Heart left ventricle (tissue), 13 donors: ENCODE measurements around the gene ST7.
"Not testable (repeated sequence)": the region's sequence is repeated elsewhere in the genome, so short reads cannot be mapped to it uniquely, and the experiment has no call there.

Experiments
- CTCF ChIP-seq, 12 donors: fragments of 200-600 bp; sonication (generic) in 4 of 12; IDR thresholded peaks; one replicate each; pipeline versions ENCODE4 v1.5.0 to v1.8.0; 2018 to 2022; ENCODE audit warnings: antibody characterized with exemption in 12 of 12, mild to moderate bottlenecking in 5 of 12
- POLR2A ChIP-seq, 2 donors: fragments of 450-650 bp; IDR thresholded peaks; one replicate each; pipeline ENCODE4 v1.6.1; 2017; ENCODE audit warnings: antibody characterized with exemption in 2 of 2, mild to moderate bottlenecking in 2 of 2, moderate library complexity in 2 of 2
- donor health status: ischemic (EF 13 %, LVEDD 7.1; RV severe dilation, severe dysfunction).
- donor health status: DM: no; HTN: yes; CAD: no.
- donor health status: DM: no; HTN: no; CAD: no.
- donor health status: ischemic (EF 25% LVEDD 6.9; RV normal size, moderate dysfunction).
- donor health status: ischemic (EF 25% LVEDD 5.7; RV mildly dilated, moderate dysfunction).
- donor health status: ischemic (EF 35%, LVEDD 5.7; RV mildly dilated, moderate dysfunction).
- donor health status: nonischemic (EF 11% LVEDD 7.7; RV severe dilation, severe dysfunction).
- donor health status: DM: yes; HTN: yes; CAD: no.
- donor health status: PGD.
- donor health status: ischemic (EF 29% LVEDD 5.4; RV normal size, mild dysfunction).
- donor health status: nonischemic (EF 23%, LVEDD 6.1; RV moderate dilation, normal function).

- not testable (repeated sequence) for TF ChIP-seq CTCF, POLR2A (IDR thresholded peaks at IDR 0.05)
These were observed 16.5 kb upstream of the ST7 start for GRCh38 chr7:116936844-116937243.
